Breast epithelium (tissue), 4 donors: ENCODE data around the gene CPT1B. TPM values are rescaled to one million over a fixed set of nuclear protein-coding genes. Genes with fewer than 3 reads are reported as not detected.
"Not testable (repeated sequence)": the region's sequence is repeated elsewhere in the genome, so short reads cannot be mapped to it uniquely, and the experiment has no call there.

Experiments
- DNase-seq, 2 donors: peaks; one replicate each; pipeline ENCODE4 v3.0.0-alpha.2; 2019; ENCODE audit warnings: low spot score in 2 of 2
- H3K27ac ChIP-seq, 2 donors: fragments of 200-600 bp; sonication (generic) in 1 of 2; one replicate each; pipeline ENCODE4 v1.5.1; 2016 to 2019; ENCODE audit warnings: mild to moderate bottlenecking in 1 of 2
- H3K27me3 ChIP-seq, 2 donors: fragments of 200-600 bp; sonication (generic) in 1 of 2; one replicate each; pipeline versions ENCODE4 v1.5.1 to v1.6.0; 2017 to 2019; ENCODE audit warnings: control low read depth in 1 of 2, mild to moderate bottlenecking in 1 of 2
- H3K36me3 ChIP-seq: fragments of 200-600 bp; one replicate; pipeline ENCODE4 v1.5.1; 2019
- H3K4me1 ChIP-seq, 2 donors: fragments of 200-600 bp; sonication (generic); one replicate each; pipeline ENCODE4 v1.5.1; 2016 to 2019; ENCODE audit warnings: control low read depth in 1 of 2
- H3K4me3 ChIP-seq, 3 donors: fragments of 200-600 bp; sonication (generic); 1 replicate in 2 of 3; 2 replicates in 1 of 3; pipeline ENCODE4 v1.5.1; 2016 to 2019; ENCODE audit warnings: mild to moderate bottlenecking in 3 of 3, moderate library complexity in 2 of 3
- H3K9me3 ChIP-seq, 2 donors: fragments of 200-600 bp; sonication (generic) in 1 of 2; one replicate each; pipeline ENCODE4 v1.5.1; 2016 to 2019; ENCODE audit warnings: control low read depth in 1 of 2
- POLR2A ChIP-seq: fragments of 450-650 bp; IDR thresholded peaks from one replicate; pipeline ENCODE4 v1.6.1; 2016; ENCODE audit warnings: antibody characterized with exemption, mild to moderate bottlenecking, moderate library complexity
- POLR2AphosphoS5 ChIP-seq, 3 donors: sonication (generic); formaldehyde crosslinking; IDR thresholded peaks; one replicate each; pipeline ENCODE4 v1.6.1; 2017; ENCODE audit warnings: antibody characterized with exemption in 3 of 3
- intact Hi-C: fragments of 100-400 bp; cut with DNase I; formaldehyde crosslinking; loops from one replicate; pipeline ENCODE4 v1.15.1; 2023; ENCODE audit warnings: low total_unique reads
- total RNA-seq, 3 donors: library from RNA; depleted of rRNA; stranded (reverse); fragments of >200 nt; gene quantifications; one replicate each; pipeline ENCODE4 v1.1.0, GENCODE V29; 2016
- TF ChIP-seq, protein P1 (sequence below), 3 donors: fragments of 450-650 bp; IDR thresholded peaks; one replicate each; pipeline ENCODE4 v1.5.1; 2016 to 2017; ENCODE audit warnings: antibody characterized with exemption in 3 of 3, mild to moderate bottlenecking in 3 of 3, moderate library complexity in 3 of 3

The CPT1B gene
- total RNA-seq, 3 donors from 2014 or later = 13.6 to 40.0 (median 39.4) TPM

DNA sequence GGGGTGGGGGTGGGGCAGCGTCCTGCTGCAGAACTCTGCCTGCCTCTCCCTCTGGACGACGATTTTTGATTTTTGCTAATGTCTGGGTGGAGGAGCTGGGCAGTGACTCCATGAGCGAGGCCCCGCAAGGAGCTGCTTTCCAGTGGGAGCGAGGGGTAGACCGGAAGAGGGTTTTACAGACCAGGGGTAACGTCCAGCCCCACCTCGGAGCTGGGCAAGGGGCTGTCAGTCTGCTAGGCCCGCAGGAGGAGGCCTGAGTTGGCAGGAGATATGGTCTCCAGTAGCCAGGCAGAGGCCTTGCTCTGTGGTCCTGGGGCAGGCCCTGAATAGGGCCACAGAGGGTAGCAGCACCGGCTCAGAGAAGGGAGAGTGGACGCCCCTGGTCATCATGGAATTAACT, 31.4 kb upstream of the CPT1B start:
- H3K27ac ChIP-seq = no peak overlapping the region
- no peak overlapping the region for H3K4me3 ChIP-seq
- H3K27me3 ChIP-seq = no peaks in the 10 kb centered on the region
- TF ChIP-seq, protein P1, sequence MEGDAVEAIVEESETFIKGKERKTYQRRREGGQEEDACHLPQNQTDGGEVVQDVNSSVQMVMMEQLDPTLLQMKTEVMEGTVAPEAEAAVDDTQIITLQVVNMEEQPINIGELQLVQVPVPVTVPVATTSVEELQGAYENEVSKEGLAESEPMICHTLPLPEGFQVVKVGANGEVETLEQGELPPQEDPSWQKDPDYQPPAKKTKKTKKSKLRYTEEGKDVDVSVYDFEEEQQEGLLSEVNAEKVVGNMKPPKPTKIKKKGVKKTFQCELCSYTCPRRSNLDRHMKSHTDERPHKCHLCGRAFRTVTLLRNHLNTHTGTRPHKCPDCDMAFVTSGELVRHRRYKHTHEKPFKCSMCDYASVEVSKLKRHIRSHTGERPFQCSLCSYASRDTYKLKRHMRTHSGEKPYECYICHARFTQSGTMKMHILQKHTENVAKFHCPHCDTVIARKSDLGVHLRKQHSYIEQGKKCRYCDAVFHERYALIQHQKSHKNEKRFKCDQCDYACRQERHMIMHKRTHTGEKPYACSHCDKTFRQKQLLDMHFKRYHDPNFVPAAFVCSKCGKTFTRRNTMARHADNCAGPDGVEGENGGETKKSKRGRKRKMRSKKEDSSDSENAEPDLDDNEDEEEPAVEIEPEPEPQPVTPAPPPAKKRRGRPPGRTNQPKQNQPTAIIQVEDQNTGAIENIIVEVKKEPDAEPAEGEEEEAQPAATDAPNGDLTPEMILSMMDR (IDR thresholded peaks at IDR 0.05) = no peak
- TF ChIP-seq POLR2AphosphoS5 (IDR thresholded peaks at IDR 0.05) (no peak), POLR2A (no peak)
- H3K9me3 ChIP-seq = no peaks in the 10 kb centered on the region
- DNase-seq = peak in 1 of 2 donors; percentile 35
- H3K4me1 ChIP-seq = no peaks in the 10 kb centered on the region
- no peaks in the 10 kb centered on the region for H3K36me3 ChIP-seq
- intact Hi-C loops = no loop called here

DNA sequence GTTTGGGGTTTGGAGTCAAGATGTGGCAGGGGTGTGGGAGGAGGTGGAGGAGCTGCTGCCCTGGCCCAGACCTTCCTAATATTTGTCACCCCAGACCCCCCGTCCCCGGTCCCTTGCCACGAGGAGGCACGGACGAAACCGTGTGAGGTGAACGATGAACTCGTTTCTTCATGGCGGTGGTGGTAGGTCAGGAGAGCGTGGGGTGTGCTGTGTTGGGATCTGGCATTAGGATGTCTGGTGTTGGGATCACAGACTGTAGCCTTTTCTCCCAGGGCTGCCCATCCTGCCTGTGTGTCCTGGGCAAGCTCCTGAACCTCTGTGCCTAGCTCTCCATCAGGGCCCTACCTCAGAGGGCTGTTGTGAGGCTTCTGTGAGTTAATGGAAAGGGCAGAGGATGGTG, 30.8 kb upstream of the CPT1B start:
- Histone ChIP-seq H3K27ac (no peak overlapping the region), H3K27me3 (no peaks in the 10 kb centered on the region), H3K9me3 (no peaks in the 10 kb centered on the region), H3K36me3 (no peaks in the 10 kb centered on the region), H3K4me3 (no peak overlapping the region), H3K4me1 (no peaks in the 10 kb centered on the region)
- intact Hi-C loops = no loop called here
- peak in 1 of 2 donors; percentile 41 for DNase-seq
- no peak for TF ChIP-seq POLR2AphosphoS5 (IDR thresholded peaks at IDR 0.05)
- TF ChIP-seq, protein P1 (IDR thresholded peaks at IDR 0.05) = no peak
- no peak for TF ChIP-seq POLR2A

DNA sequence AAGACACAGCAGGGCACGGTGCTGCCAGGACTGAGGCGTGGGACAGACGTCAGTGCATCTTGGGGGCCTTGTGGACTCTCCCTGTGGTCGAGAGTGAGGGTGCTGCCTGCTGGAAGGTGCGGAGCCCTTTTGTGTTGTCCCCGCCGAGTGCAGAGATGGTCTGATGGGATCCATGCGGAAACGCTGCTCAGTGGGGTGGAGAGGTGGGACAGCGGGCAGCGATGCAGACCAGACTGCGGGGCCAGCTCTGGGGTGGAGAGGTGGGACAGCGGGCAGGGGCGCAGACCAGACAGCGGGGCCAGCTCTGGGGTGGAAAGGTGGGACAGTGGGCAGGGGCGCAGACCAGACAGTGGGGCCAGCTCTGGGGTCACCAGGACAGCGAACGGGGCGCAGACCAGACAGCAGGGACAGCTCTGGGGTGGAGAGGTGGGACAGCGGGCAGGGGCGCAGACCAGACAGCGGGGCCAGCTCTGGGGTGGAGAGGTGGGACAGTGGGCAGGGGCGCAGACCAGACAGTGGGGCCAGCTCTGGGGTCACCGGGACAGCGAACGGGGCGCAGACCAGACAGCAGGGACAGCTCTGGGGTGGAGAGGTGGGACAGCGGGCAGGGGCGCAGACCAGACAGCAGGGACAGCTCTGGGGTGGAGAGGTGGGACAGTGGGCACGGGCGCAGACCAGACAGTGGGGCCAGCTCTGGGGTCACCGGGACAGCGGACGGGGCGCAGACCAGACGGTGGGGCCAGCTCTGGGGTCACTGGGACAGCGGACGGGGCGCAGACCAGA, 30.0 kb upstream of the CPT1B start:
- H3K4me3 ChIP-seq, H3K36me3 ChIP-seq, H3K27me3 ChIP-seq, intact Hi-C loops, H3K27ac ChIP-seq, H3K4me1 ChIP-seq, H3K9me3 ChIP-seq: not testable (repeated sequence)
- peak in 1 of 2 donors; percentile 30 for DNase-seq

DNA sequence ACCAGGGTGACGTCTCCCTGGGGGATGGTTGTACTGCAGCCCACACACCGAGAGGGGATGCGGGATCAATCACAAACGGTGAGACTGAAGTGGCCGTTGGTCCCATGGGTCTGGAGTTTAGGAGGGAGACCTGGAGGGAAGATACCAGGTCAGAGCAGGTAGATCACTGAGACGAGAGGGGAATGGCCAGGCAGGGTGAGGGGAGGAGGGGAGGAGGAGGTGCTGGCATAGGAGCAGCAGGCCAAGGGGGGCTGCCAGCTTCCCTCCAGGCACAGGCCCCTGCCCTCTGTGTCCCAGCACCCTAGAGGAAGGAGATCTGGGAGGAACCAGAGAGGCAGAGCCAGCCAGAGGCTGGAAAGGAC, 29.4 kb upstream of the CPT1B start:
- DNase-seq = peak in 1 of 2 donors; percentile 12
- Histone ChIP-seq H3K9me3 (no peaks in the 10 kb centered on the region), H3K27me3 (peaks cover 0 to 7% of the 10 kb centered on the region in 2 donors), H3K27ac (no peak overlapping the region), H3K36me3 (no peaks in the 10 kb centered on the region), H3K4me3 (no peak overlapping the region), H3K4me1 (no peaks in the 10 kb centered on the region)
- TF ChIP-seq POLR2A (no peak), POLR2AphosphoS5 (IDR thresholded peaks at IDR 0.05) (no peak)
- TF ChIP-seq, protein P1 (IDR thresholded peaks at IDR 0.05) = no peak
- intact Hi-C loops = no loop called here

DNA sequence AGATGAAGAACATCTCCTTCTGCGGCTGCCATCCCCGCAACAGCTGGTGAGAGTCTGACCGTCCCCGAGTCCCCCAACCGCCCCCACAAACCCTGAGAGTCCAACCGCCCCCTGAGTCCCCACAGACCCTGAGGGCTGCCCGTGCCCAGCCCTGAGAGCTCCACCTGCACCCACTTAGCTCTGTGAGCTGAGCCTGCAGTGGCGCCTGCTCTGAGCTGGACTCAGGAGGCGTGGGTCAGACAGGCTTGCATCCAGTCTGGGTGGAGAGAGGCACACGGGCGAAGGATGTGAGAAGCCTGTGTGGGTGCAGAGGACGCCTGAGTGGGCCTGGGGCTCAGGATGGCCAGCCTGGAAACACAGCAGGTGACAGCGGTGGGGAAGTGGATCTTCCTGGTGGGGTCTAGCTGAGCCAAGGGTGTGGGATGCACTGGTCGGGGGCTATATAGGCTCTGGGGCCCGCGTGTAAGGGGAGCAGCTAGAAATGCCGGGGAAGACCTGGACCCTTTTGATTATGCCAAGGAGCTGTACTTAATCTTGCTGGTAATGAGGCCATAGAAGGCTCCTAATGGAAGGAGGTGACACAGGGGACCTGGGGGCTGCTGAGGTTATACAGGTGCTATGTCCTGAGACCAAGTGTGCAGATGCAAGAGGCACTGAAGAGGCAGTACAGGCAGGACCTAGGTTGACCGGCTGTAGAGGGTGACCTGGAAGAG, 28.9 kb upstream of the CPT1B start:
- Histone ChIP-seq H3K36me3 (no peaks in the 10 kb centered on the region), H3K4me3 (no peak overlapping the region), H3K27ac (no peak overlapping the region), H3K9me3 (no peaks in the 10 kb centered on the region), H3K27me3 (peaks cover 0 to 7% of the 10 kb centered on the region in 2 donors), H3K4me1 (no peaks in the 10 kb centered on the region)
- intact Hi-C loops = no loop called here
- no peak for DNase-seq
- TF ChIP-seq POLR2A (no peak), POLR2AphosphoS5 (IDR thresholded peaks at IDR 0.05) (no peak)
- TF ChIP-seq, protein P1 (IDR thresholded peaks at IDR 0.05) = no peak
